ENCODE data around the gene USP4. TPM values are rescaled to one million over a fixed set of nuclear protein-coding genes. Genes with fewer than 3 reads are reported as not detected.
"Not testable (repeated sequence)": the region's sequence is repeated elsewhere in the genome, so short reads cannot be mapped to it uniquely, and the experiment has no call there.

Gene USP4
- total RNA-seq, 1 experiment from 2014 or later, result 14.5 TPM

GRCh38 chr3:49255112-49255511 lies 84.7 kb downstream of the USP4 start:
- peak; percentile 54 for DNase-seq (ENCODE audit: low read depth)

- no peak for DNase-seq (ENCODE audit: low read depth)
These were observed 86.3 kb downstream of the USP4 start for GRCh38 chr3:49253512-49253911.

- DNase-seq (ENCODE audit: low read depth), result no peak
These were observed 91.0 kb downstream of the USP4 start for GRCh38 chr3:49248840-49249227.

GRCh38 chr3:49244581-49245205 lies 95.2 kb downstream of the USP4 start:
- DNase-seq (ENCODE audit: low read depth), result peak; percentile 47

- DNase-seq (ENCODE audit: low read depth), result not testable (repeated sequence)
These were observed 99.8 kb downstream of the USP4 start for GRCh38 chr3:49240091-49240490.

- DNase-seq (ENCODE audit: low read depth), result no peak
These were observed 101.4 kb downstream of the USP4 start for GRCh38 chr3:49238274-49239127.

GRCh38 chr3:49237344-49237743 lies 102.5 kb downstream of the USP4 start:
- no peak for DNase-seq (ENCODE audit: low read depth)

GRCh38 chr3:49236226-49236625 lies 103.6 kb downstream of the USP4 start:
- no peak for DNase-seq (ENCODE audit: low read depth)

GRCh38 chr3:49228817-49229216 lies 111.0 kb downstream of the USP4 start:
- DNase-seq (ENCODE audit: low read depth), result not testable (repeated sequence)

Other genes starting within 250 kb of the USP4 start
- gene QRICH1, start 246.0 kb downstream of the USP4 start, total RNA-seq (2014; rRNA removed; shearing (Covaris generic)), result 121 and 124 TPM in 2 replicates
- 244 and 314 TPM in 2 replicates for gene QARS1, start 235.3 kb downstream of the USP4 start, total RNA-seq (2014; rRNA removed; shearing (Covaris generic))
- gene USP19, start 219.2 kb downstream of the USP4 start, total RNA-seq (2014; rRNA removed; shearing (Covaris generic)), result 29.1 and 42.4 TPM in 2 replicates
- gene LAMB2, start 207.0 kb downstream of the USP4 start, total RNA-seq (2014; rRNA removed; shearing (Covaris generic)), result 209 and 244 TPM in 2 replicates
- 26.0 and 32.8 TPM in 2 replicates for gene CCDC71, start 173.7 kb downstream of the USP4 start, total RNA-seq (2014; rRNA removed; shearing (Covaris generic))
- gene KLHDC8B, start 168.5 kb downstream of the USP4 start, total RNA-seq (2014; rRNA removed; shearing (Covaris generic)), result 28.1 and 28.7 TPM in 2 replicates
- 0.84 and 0.88 TPM in 2 replicates for gene C3orf62, start 62.8 kb downstream of the USP4 start, total RNA-seq (2014; rRNA removed; shearing (Covaris generic))
- not detected in 2 replicates for gene GPX1, start 18.3 kb upstream of the USP4 start, total RNA-seq (2014; rRNA removed; shearing (Covaris generic))
- gene RHOA, start 71.9 kb upstream of the USP4 start, total RNA-seq (2014; rRNA removed; shearing (Covaris generic)), result 627 and 650 TPM in 2 replicates
- 22.9 and 24.3 TPM in 2 replicates for gene TCTA, start 72.4 kb upstream of the USP4 start, total RNA-seq (2014; rRNA removed; shearing (Covaris generic))
- gene AMT, start 82.4 kb upstream of the USP4 start, total RNA-seq (2014; rRNA removed; shearing (Covaris generic)), result 1.5 TPM in 1 of 2 replicates, not detected in the other
- gene NICN1, start 89.3 kb upstream of the USP4 start, total RNA-seq (2014; rRNA removed; shearing (Covaris generic)), result 2.4 and 4.2 TPM in 2 replicates
- 75.7 and 88.6 TPM in 2 replicates for gene DAG1, start 130.2 kb upstream of the USP4 start, total RNA-seq (2014; rRNA removed; shearing (Covaris generic))
- under 0.01 and 0.10 TPM in 2 replicates for gene BSN, start 214.4 kb upstream of the USP4 start, total RNA-seq (2014; rRNA removed; shearing (Covaris generic))

Data from RPMI7951 (cell line).